ENCODE data around the gene RNF31. TPM values are rescaled to one million over a fixed set of nuclear protein-coding genes. Genes with fewer than 3 reads are reported as not detected.

Gene RNF31
- total and polyA plus RNA-seq, 2 donors (not counting 3 experiments of a cell fraction or from before 2014, with no cell fraction given): 32.3 to 69.7 TPM

DNA sequence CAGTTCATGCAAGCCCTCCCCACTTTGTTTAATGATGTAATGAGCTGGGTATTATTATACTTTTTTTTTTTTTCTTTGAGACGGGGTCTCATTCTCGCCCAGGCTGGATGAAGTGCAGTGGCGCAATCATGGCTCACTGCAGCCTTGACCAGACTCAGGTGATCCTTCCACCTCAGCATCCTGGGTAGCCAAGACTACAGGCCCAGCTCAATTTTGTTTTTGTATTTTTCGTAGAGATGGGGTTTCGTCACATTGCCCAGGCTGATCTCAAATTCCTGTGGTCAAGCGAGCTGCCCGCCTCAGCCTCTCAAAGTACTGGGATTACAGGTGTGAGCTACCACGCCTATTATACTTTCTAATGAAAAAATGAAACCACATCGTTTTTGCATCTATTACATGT is 37.2 kb upstream of the RNF31 start:
- no peaks in the 10 kb centered on the region for H3K79me2 ChIP-seq (ENCODE audit: control insufficient read depth, insufficient read depth, low read length)
- no peak for FAIRE-seq
- no peaks in the 10 kb centered on the region for H3K36me3 ChIP-seq (ENCODE audit: control insufficient read depth in 2 of 2, extremely low read depth in 1 of 2, insufficient read depth in 2 of 2, low read length in 2 of 2)
- no peak overlapping the region for H3K4me3 ChIP-seq (replicated peaks in 1 of 3; ENCODE audit: insufficient read depth in 1 of 3, low read depth in 1 of 3, low read length in 3 of 3)
- H3K27me3 ChIP-seq (ENCODE audit: control insufficient read depth in 2 of 2, insufficient read depth in 2 of 2, low read length in 2 of 2): no peaks in the 10 kb centered on the region
- peaks cover 22% of the 10 kb centered on the region for H3K4me1 ChIP-seq (ENCODE audit: control insufficient read depth, extremely low read depth, insufficient read depth, low read length)
- dilution Hi-C loops (cut with MboI; ENCODE audit: extremely low pct_ligation_motif_present, low sequenced_read_pairs) (no loop called here), intact Hi-C loops (cut with micrococcal nuclease) (loop anchor here (5.0 kb wide), 1 partner anchor 1178 kb away; no protein-coding TSS in a partner anchor)
- no peaks in the 10 kb centered on the region for H3K9me1 ChIP-seq (replicated peaks; ENCODE audit: control insufficient read depth, extremely low read depth, insufficient read depth, low read length)
- no peak overlapping the region for H3K27ac ChIP-seq (ENCODE audit: insufficient read depth, low read depth, low read length)
- no peak overlapping the region for H2AFZ ChIP-seq (ENCODE audit: low read depth, low read length)
- ChIA-PET POLR2A (interaction anchor here (1.2 kb wide), 1 partner anchor 16 kb away, joined by 3 read pairs; no protein-coding TSS in a partner anchor), CTCF (interaction anchor here (1.2 to 11.7 kb wide), 7 partner anchors 9 to 54 kb away, joined by 3 to 420 read pairs (median 11); partner anchors contain the start of genes EMC9, IRF9, PCK2 and PSME2)
- H4K20me1 ChIP-seq (replicated peaks; ENCODE audit: control insufficient read depth, extremely low read depth, insufficient read depth, low read length): no peaks in the 10 kb centered on the region
- no TSS peak for BruUV-seq (replicated peaks)
- DNase-seq (ENCODE audit: low read depth, low spot score): no peak
- H3K9me3 ChIP-seq (replicated peaks; ENCODE audit: control insufficient read depth, insufficient read depth, low read length): no peaks in the 10 kb centered on the region
- H3K4me2 ChIP-seq (ENCODE audit: insufficient read depth, low read length): no peak overlapping the region
- H3K9ac ChIP-seq (replicated peaks; ENCODE audit: extremely low read depth, insufficient read depth, low read length): no peak overlapping the region
- TF ChIP-seq, protein P1, sequence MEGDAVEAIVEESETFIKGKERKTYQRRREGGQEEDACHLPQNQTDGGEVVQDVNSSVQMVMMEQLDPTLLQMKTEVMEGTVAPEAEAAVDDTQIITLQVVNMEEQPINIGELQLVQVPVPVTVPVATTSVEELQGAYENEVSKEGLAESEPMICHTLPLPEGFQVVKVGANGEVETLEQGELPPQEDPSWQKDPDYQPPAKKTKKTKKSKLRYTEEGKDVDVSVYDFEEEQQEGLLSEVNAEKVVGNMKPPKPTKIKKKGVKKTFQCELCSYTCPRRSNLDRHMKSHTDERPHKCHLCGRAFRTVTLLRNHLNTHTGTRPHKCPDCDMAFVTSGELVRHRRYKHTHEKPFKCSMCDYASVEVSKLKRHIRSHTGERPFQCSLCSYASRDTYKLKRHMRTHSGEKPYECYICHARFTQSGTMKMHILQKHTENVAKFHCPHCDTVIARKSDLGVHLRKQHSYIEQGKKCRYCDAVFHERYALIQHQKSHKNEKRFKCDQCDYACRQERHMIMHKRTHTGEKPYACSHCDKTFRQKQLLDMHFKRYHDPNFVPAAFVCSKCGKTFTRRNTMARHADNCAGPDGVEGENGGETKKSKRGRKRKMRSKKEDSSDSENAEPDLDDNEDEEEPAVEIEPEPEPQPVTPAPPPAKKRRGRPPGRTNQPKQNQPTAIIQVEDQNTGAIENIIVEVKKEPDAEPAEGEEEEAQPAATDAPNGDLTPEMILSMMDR (IDR thresholded peaks at IDR 0.05; ENCODE audit: extremely low read depth in 1 of 2, insufficient read depth in 1 of 2, low read depth in 1 of 2, low read length in 2 of 2): no peak
- no peak for TF ChIP-seq MYC (IDR thresholded peaks at IDR 0.05; ENCODE audit: low read depth, low read length)
- TF ChIP-seq EZH2 (IDR thresholded peaks at IDR 0.05; ENCODE audit: borderline replicate concordance, low read depth, low read length, severe bottlenecking): no peak
- TF ChIP-seq POLR2AphosphoS5 (IDR thresholded peaks at IDR 0.05; ENCODE audit: insufficient read depth, low read depth, low read length): no peak
- TF ChIP-seq FOS (IDR thresholded peaks at IDR 0.05; ENCODE audit: borderline replicate concordance, insufficient read depth, low read length): no peak
- no peak for TF ChIP-seq GATA2 (IDR thresholded peaks at IDR 0.05; ENCODE audit: insufficient read depth, insufficient read length, low read depth, low read length)
